DOHH2 (cell line): Measurements from ENCODE around the gene CD27.

Experiments
- EZH2phosphoT487 ChIP-seq: fragments of 200-600 bp; sonication (generic); IDR thresholded peaks from 2 replicates; pipeline ENCODE4 v1.6.1; 2017; ENCODE audit warnings: borderline replicate concordance, mild to moderate bottlenecking, antibody characterized with exemption, low read length, moderate library complexity, mixed read lengths
- TF ChIP-seq, protein P1 (sequence below): fragments of 200-600 bp; sonication (generic); IDR thresholded peaks from one replicate; pipeline ENCODE4 v1.5.1; 2014; ENCODE audit warnings: antibody characterized with exemption, mild to moderate bottlenecking, low read depth, low read length; ENCODE audit not compliant: poor library complexity, severe bottlenecking

- TF ChIP-seq, protein P1, sequence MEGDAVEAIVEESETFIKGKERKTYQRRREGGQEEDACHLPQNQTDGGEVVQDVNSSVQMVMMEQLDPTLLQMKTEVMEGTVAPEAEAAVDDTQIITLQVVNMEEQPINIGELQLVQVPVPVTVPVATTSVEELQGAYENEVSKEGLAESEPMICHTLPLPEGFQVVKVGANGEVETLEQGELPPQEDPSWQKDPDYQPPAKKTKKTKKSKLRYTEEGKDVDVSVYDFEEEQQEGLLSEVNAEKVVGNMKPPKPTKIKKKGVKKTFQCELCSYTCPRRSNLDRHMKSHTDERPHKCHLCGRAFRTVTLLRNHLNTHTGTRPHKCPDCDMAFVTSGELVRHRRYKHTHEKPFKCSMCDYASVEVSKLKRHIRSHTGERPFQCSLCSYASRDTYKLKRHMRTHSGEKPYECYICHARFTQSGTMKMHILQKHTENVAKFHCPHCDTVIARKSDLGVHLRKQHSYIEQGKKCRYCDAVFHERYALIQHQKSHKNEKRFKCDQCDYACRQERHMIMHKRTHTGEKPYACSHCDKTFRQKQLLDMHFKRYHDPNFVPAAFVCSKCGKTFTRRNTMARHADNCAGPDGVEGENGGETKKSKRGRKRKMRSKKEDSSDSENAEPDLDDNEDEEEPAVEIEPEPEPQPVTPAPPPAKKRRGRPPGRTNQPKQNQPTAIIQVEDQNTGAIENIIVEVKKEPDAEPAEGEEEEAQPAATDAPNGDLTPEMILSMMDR: no peak
- TF ChIP-seq EZH2phosphoT487: no peak
Observed at GRCh38 chr12:6452944-6453630, 8.3 kb downstream of the CD27 start.
